MCF 10A (cell line): ENCODE results near the gene RAD51B. TPM values are rescaled to one million over a fixed set of nuclear protein-coding genes. Genes with fewer than 3 reads are reported as not detected.

Experiments used
- BruUV-seq: library from RNA; stranded (reverse); fragments of 400-500 nt; replicated peaks from 2 replicates; lab custom pipeline; 2021; lab: Mats Ljungman, UMichigan
- CTCF ChIA-PET: fragments of 300-600 bp; sonication (Branson Sonifier 250); formaldehyde crosslinking; extraction: SDS; loops from one replicate; lab custom pipeline; 2021; ENCODE audit warnings: antibody characterized with exemption, inconsistent platforms; lab: Yijun Ruan, JAX
- POLR2A ChIA-PET: fragments of 300-600, 350-650 bp; sonication (Branson Sonifier 250); formaldehyde crosslinking; extraction: SDS; loops from one replicate; lab custom pipeline; 2020; ENCODE audit warnings: antibody characterized with exemption, inconsistent platforms; lab: Yijun Ruan, JAX
- DNase-seq: peaks from one replicate; pipeline ENCODE4 v3.0.0-alpha.2; 2018; ENCODE audit not compliant: unreplicated experiment
- H3K27ac Mint-ChIP-seq: one replicate; pipeline ENCODE4 v1.8.0; 2022; ENCODE audit warnings: mild to moderate bottlenecking, low read depth, mixed read lengths; ENCODE audit not compliant: unreplicated experiment
- H3K27me3 Mint-ChIP-seq: one replicate; pipeline ENCODE4 v1.8.0; 2022; ENCODE audit warnings: mixed read lengths; ENCODE audit not compliant: insufficient read depth, unreplicated experiment
- H3K36me3 Mint-ChIP-seq: one replicate; pipeline ENCODE4 v1.8.0; 2022; ENCODE audit warnings: mild to moderate bottlenecking, moderate library complexity, mixed read lengths; ENCODE audit not compliant: insufficient read depth, unreplicated experiment
- H3K4me1 Mint-ChIP-seq: one replicate; pipeline ENCODE4 v1.8.0; 2022; ENCODE audit warnings: mixed read lengths; ENCODE audit not compliant: insufficient read depth, unreplicated experiment
- H3K4me3 Mint-ChIP-seq: one replicate; pipeline ENCODE4 v1.8.0; 2022; ENCODE audit warnings: mild to moderate bottlenecking, moderate library complexity, mixed read lengths; ENCODE audit not compliant: unreplicated experiment
- H3K9me3 Mint-ChIP-seq: one replicate; pipeline ENCODE4 v1.8.0; 2022; ENCODE audit warnings: mixed read lengths; ENCODE audit not compliant: unreplicated experiment
- CTCF ChIP-seq: fragments of 200-600 bp; IDR thresholded peaks from one replicate; pipeline ENCODE4 v1.8.0; 2022; ENCODE audit warnings: antibody characterized with exemption, mild to moderate bottlenecking; ENCODE audit not compliant: unreplicated experiment
- intact Hi-C: fragments of 100-400 bp; cut with micrococcal nuclease; formaldehyde crosslinking; loops from 2 replicates; pipeline ENCODE4 v1.14.1; 2022
- total RNA-seq: library from RNA; stranded (reverse); gene quantifications from 2 replicates; pipeline ENCODE4 v1.2.3, GENCODE V29; 2022

RAD51B gene
- total RNA-seq, 1 experiment from 2014 or later: 14.6 TPM

GRCh38 chr14:68585690-68586089 lies 766.1 kb downstream of the RAD51B start:
- ChIA-PET POLR2A (no interaction called here), CTCF (no interaction called here)
- H3K27ac Mint-ChIP-seq: no peak overlapping the region
- no peaks in the 10 kb centered on the region for H3K27me3 Mint-ChIP-seq
- intact Hi-C loops: no loop called here
- H3K4me1 Mint-ChIP-seq: peaks cover 29% of the 10 kb centered on the region
- H3K9me3 Mint-ChIP-seq: no peaks in the 10 kb centered on the region
- no peak for DNase-seq
- no peak overlapping the region for H3K4me3 Mint-ChIP-seq
- peaks cover 6% of the 10 kb centered on the region for H3K36me3 Mint-ChIP-seq
- no TSS peak for BruUV-seq
- TF ChIP-seq CTCF: no peak

DNA sequence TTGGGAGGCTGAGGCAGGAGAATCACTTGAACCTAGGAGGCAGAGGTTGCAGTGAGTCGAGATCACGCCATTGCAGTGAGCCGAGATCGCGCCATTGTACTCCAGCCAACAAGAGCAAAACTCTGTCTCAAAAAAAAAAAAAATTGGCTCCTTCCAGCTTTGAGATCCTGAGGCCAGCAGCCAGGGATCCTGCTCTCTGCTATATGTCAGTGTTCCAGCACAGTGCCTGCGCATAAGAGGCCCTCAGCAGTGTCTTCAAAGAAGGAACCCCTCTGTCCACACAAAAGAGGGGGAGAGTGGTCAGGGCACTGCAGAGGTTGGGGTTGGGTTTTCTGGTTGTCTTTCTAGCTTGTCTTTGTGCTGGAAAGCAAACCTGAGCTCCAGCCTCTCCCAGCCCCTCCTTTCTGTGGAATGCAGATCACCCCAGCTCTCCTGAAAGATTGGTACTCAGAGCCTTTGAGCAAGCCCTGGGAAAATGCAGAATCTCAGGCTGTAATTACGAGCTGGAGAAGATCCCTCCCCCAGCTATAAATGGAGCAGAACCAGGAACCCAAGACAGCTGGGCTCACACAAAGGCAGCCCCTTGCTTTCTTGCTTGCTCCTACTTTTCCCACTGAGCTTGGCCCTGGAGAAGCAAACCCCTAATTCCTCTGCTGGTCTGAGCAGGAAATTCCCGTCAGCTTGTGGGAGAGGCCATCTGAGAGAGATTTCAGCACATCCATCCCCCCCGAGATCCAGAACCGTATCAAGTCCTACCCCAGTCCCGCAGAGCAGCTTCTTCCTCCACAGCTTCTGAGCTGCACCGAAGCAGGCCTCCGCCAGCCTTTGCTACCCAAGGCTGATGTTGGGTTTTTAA lies 767.5 kb downstream of the RAD51B start:
- TF ChIP-seq CTCF: no peak
- intact Hi-C loops: no loop called here
- H3K4me3 Mint-ChIP-seq: no peak overlapping the region
- H3K36me3 Mint-ChIP-seq: peaks cover 6% of the 10 kb centered on the region
- H3K9me3 Mint-ChIP-seq: no peaks in the 10 kb centered on the region
- POLR2A ChIA-PET: interaction anchor here (0.6 to 2.2 kb wide), 9 partner anchors 9 to 400 kb away, joined by 3 to 12 read pairs (median 4); partner anchors contain the start of gene ZFP36L1
- CTCF ChIA-PET: interaction anchor here (0.6 to 1.6 kb wide), 6 partner anchors 8 to 338 kb away, joined by 3 to 5 read pairs (median 3); no protein-coding TSS in a partner anchor
- H3K4me1 Mint-ChIP-seq: peaks cover 27% of the 10 kb centered on the region
- no TSS peak for BruUV-seq
- peak overlapping the region; percentile 82 for H3K27ac Mint-ChIP-seq
- no peak for DNase-seq
- H3K27me3 Mint-ChIP-seq: no peaks in the 10 kb centered on the region

DNA sequence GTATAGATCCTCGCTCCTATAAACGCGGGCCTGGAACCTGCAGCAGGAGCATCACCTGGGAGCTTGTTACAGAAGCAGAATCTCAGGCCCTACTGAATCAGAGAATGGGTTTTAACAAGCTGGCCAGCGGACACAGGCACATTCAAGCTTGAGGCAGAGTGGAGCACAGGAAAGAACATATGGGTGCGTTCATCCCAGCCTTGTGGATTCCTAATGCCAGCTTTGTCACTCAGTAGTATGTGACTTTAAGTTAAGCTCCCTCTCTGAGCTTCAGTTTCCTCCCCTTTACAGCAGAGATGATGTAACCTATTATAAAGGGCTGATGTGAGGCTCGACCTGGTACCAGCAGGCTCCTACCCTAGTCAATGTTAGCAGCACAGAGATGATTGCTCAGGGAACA lies 768.4 kb downstream of the RAD51B start:
- no peak overlapping the region for H3K27ac Mint-ChIP-seq
- POLR2A ChIA-PET: interaction anchor here (0.6 to 2.2 kb wide), 7 partner anchors 9 to 205 kb away, joined by 3 to 12 read pairs (median 4); partner anchors contain the start of gene ZFP36L1
- no peak overlapping the region for H3K4me3 Mint-ChIP-seq
- intact Hi-C loops: no loop called here
- H3K9me3 Mint-ChIP-seq: no peaks in the 10 kb centered on the region
- no peak for DNase-seq
- CTCF ChIA-PET: interaction anchor here (0.6 to 1.6 kb wide), 7 partner anchors 8 to 339 kb away, joined by 3 to 5 read pairs (median 3); no protein-coding TSS in a partner anchor
- peaks cover 6% of the 10 kb centered on the region for H3K36me3 Mint-ChIP-seq
- no peaks in the 10 kb centered on the region for H3K27me3 Mint-ChIP-seq
- TF ChIP-seq CTCF: no peak
- BruUV-seq: no TSS peak
- peaks cover 27% of the 10 kb centered on the region for H3K4me1 Mint-ChIP-seq

- ChIA-PET CTCF (interaction anchor here (0.6 kb wide), 1 partner anchor 37 kb away, joined by 4 read pairs; no protein-coding TSS in a partner anchor), POLR2A (no interaction called here)
- H3K4me3 Mint-ChIP-seq: no peak overlapping the region
- H3K4me1 Mint-ChIP-seq: peaks cover 30% of the 10 kb centered on the region
- BruUV-seq: no TSS peak
- peaks cover 6% of the 10 kb centered on the region for H3K36me3 Mint-ChIP-seq
- no peak for DNase-seq
- no peaks in the 10 kb centered on the region for H3K9me3 Mint-ChIP-seq
- intact Hi-C loops: no loop called here
- H3K27me3 Mint-ChIP-seq: no peaks in the 10 kb centered on the region
- TF ChIP-seq CTCF: no peak
- no peak overlapping the region for H3K27ac Mint-ChIP-seq
Observed at GRCh38 chr14:68589447-68590200, 770.0 kb downstream of the RAD51B start.
